ENCODE data around the gene EN2. TPM values are rescaled to one million over a fixed set of nuclear protein-coding genes. Genes with fewer than 3 reads are reported as not detected.

Gene EN2
- total RNA-seq: not detected in 2 replicates

GRCh38 chr7:155458111-155458877 lies at the start of gene EN2:
Gene EN2, plus strand, starts transcription at chr7:155458129. Its CDS starts 249 bp downstream, at chr7:155458378.
- TF ChIP-seq CTCF (conservative IDR thresholded peaks at IDR 0.05; ENCODE audit: low read depth, low read length): no peak
- peak within 1 kb of the TSS; percentile 42 for H3K4me3 ChIP-seq (ENCODE audit: low read depth, low read length)
- no peak for DNase-seq (ENCODE audit: low read depth)

- DNase-seq (ENCODE audit: low read depth): no peak
- no peak for TF ChIP-seq CTCF (conservative IDR thresholded peaks at IDR 0.05; ENCODE audit: low read depth, low read length)
- H3K4me3 ChIP-seq (ENCODE audit: low read depth, low read length): no peak overlapping the region
These were observed 49.0 kb upstream of the EN2 start for GRCh38 chr7:155408651-155409586.

- H3K4me3 ChIP-seq (ENCODE audit: low read depth, low read length): no peak overlapping the region
- DNase-seq (ENCODE audit: low read depth): no peak
- no peak for TF ChIP-seq CTCF (conservative IDR thresholded peaks at IDR 0.05; ENCODE audit: low read depth, low read length)
These were observed 47.9 kb upstream of the EN2 start for GRCh38 chr7:155409980-155410379.

GRCh38 chr7:155410431-155410830 lies 47.5 kb upstream of the EN2 start:
- TF ChIP-seq CTCF (conservative IDR thresholded peaks at IDR 0.05; ENCODE audit: low read depth, low read length): no peak
- DNase-seq (ENCODE audit: low read depth): no peak
- no peak overlapping the region for H3K4me3 ChIP-seq (ENCODE audit: low read depth, low read length)

GRCh38 chr7:155411718-155412415 lies 46.1 kb upstream of the EN2 start:
- no peak for DNase-seq (ENCODE audit: low read depth)
- H3K4me3 ChIP-seq (ENCODE audit: low read depth, low read length): no peak overlapping the region
- TF ChIP-seq CTCF (conservative IDR thresholded peaks at IDR 0.05; ENCODE audit: low read depth, low read length): no peak

GRCh38 chr7:155412416-155413253 lies 45.3 kb upstream of the EN2 start:
- no peak for DNase-seq (ENCODE audit: low read depth)
- peak; percentile 80 for TF ChIP-seq CTCF (conservative IDR thresholded peaks at IDR 0.05; ENCODE audit: low read depth, low read length)
- no peak overlapping the region for H3K4me3 ChIP-seq (ENCODE audit: low read depth, low read length)
